HG03439 (cell line): ENCODE results near the gene TOMM40L.
A peak's percentile ranks its signal among the peaks of the same experiment; 100 is the strongest.

Experiments
- ATAC-seq: cut with Tn5 transposase; IDR thresholded peaks from one replicate; pipeline ENCODE4 v1.9.1; 2021; ENCODE audit warnings: mild to moderate bottlenecking, moderate library complexity; ENCODE audit not compliant: unreplicated experiment

TOMM40L gene

DNA sequence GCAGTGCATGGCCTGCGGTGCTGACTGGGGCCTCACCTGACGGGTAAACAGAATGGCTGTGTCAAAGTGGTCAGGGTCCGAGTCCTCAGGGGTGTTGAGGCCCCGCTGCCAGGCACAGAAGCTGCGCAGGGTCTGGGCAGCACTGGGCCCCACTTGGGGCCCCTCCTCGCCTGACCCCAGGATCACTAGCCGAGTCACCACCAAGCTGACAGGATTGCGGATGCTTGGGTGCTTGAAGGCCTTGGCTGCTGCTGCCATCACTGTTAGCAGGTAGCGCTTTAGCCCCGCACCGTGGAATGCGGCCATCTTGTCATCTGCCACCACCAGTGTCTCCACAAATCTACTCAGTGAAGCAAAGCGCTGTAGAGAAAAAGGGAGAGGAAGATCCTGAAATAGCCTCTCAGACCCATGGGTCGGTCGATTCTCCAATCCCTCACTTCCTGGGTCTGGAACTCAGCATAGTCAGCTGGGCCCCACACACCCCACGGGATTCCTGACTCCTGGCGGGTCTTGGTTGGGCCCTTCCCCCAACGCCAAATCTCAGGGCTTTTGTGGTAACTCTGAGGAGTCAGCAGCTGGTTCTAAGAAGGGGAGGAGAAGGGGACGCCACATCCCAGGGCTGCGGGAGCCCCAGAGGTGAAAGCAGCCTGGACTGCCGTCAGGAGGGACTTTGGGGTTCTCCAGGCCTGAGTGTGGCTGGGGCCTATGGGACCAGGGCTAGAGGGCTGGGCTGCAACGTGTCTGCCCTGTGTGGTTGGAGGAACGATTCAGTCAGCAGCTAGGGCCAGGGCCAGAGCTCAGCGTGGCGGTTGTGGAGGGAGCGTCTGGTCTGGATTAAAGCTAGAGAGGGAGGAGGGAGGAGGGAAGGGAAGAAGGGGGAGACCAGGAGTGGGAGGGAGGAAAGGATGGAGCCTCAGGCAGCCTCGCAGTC lies 29.1 kb upstream of the TOMM40L start:
- no peak for ATAC-seq

DNA sequence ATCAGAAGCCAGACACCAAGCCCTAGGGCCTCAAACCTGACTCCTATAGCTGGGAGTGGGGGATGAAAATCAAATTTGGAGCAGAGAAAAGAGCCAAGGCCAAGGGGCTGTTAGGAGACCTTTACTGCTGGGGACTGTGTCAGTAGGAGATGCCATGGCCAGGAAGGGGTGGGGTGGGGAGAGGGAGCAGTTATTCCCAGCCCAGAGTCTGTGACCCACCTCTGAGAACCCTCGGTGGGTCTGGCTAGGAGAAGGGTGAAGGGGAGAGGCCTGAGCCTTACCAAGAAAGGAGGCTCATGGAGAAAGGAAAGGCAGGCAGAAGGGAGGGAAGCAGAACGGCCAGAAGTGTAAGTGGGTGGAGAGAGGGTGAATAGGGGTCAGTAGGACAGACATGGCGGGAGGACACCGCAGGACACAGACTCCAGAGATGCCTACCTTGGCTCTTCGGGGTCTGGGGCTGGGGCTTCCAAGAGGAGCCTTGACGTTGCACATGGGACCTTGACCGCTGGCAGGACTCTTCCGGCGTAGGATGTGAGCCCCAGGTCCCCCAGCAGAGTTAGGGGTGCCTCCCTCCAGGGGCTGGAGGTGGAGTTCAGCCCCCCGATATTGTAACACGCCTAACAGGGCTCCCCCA lies 28.2 kb upstream of the TOMM40L start:
- no peak for ATAC-seq

DNA sequence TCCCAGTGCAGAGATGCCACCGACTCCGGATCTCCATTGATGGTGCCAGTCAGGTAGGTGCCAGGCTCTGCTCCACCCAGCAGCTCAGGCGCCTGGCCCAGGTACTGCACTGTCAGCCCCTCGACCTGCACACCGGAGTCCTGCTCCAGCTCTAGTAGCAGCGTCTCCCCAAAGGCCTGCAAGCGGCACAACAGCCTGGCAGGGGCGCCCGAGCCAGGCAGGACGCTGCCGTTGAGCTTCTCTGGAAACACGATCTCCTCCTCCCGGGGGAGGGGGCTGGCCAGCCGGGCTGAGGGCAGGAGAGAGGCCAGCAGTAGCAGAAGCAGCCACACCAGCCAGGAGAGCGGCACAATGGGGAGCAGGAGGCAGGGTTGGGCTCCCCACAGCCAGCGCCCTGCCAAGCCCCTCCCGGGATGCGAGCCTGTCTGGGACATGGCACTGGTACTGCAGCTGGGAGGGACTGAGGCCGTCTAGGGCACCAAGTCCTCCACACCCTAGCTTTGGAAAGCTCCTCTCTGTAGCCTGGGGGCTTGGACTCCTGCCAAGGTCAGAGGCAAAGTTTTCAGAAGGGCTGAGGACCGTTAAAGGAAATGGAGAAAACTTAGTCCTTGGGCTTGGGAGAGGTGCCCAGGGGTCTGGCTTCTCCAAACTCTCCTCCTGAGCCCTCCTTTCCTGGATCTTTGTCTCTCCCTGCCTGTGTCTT lies 27.5 kb upstream of the TOMM40L start:
- no peak for ATAC-seq

DNA sequence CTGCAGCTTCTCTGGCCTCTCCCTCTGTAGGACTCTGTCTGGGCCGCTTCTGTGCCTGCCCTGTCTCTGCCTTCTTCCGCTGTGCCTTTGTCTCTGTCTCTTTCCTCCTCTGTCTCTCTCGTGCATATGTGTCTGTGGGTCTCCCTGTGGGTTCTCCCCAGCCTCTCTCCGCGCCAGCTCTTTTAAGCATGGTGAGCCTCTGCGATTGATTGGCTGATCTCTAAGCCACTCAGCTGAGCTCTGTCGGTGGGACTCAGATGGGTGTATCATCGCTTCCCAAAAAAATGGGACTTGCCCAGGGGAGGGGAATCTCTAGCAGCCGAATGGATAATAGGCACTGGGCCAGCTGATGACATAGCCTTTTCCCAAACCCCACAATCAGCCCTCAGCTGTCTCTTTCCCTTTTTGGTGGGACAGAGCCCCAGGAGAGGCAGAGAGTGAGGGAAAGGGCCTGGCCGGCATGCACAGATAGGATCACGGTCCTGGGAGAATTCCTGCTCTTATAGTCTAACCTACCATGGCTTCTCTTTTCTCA lies 26.9 kb upstream of the TOMM40L start, which contains the start of gene ADAMTS4:
ADAMTS4 (minus strand) TSS at position 158 of the 535 bp plus-strand sequence. CDS start 427 bp downstream, outside the sequence.
- ATAC-seq: no peak

DNA sequence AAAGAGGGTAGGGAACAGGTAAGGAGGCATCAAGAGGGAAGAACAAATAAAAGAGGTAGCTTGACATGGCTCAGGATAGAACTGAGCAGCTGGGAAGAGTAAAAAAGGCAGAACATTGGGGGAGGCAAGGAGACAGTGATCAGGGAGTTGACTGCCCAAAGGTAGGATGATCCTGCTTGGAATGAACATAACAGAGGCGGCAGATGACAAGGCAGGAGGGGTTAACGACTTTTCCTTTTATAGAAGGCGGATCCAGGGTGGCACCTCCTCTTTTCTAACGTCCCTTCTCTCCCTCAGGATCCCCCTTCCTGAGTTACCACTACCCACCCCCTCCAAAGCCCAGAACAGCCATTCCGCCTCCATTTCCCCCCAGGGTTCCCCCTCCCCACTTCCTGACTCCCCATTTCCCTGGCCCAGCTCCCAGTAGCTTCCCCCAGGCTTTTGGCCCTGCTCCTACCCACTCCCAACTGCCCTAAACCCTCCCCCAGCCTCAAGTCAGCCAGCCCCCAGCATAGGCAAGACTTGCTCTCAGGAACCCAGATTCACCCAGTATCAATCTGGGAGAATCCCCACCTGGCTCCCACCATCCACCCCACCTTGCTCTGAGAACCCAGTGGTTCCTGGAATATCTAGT lies 26.2 kb upstream of the TOMM40L start:
- ATAC-seq: no peak

DNA sequence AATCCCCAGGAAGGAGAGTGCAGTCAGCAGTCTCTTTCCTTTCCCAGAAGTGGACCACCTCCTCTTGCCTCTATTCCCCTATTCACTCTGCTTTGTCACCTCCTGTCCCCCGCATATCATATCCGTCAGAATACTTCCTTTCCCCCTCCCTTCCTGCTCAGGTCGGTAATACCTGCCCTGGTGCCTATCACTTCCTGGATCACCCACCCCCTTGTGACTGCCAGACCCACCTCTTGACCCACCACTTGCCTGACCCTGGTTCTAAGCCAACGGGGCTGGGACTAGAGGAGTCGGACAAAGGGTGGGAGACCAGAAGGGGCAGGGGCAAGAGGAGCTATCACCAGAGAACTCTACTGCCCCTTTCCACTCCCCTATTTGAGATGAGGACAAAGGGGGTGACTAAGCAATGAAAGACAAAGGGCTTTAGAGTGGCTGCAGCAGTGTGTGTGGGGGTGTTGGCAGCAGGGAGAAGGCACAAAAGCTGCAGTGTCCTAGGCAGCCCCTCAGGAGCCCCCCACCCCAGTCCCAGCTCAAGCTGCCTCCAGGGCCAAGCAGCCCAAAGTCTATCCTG lies 25.4 kb upstream of the TOMM40L start:
- ATAC-seq: no peak

DNA sequence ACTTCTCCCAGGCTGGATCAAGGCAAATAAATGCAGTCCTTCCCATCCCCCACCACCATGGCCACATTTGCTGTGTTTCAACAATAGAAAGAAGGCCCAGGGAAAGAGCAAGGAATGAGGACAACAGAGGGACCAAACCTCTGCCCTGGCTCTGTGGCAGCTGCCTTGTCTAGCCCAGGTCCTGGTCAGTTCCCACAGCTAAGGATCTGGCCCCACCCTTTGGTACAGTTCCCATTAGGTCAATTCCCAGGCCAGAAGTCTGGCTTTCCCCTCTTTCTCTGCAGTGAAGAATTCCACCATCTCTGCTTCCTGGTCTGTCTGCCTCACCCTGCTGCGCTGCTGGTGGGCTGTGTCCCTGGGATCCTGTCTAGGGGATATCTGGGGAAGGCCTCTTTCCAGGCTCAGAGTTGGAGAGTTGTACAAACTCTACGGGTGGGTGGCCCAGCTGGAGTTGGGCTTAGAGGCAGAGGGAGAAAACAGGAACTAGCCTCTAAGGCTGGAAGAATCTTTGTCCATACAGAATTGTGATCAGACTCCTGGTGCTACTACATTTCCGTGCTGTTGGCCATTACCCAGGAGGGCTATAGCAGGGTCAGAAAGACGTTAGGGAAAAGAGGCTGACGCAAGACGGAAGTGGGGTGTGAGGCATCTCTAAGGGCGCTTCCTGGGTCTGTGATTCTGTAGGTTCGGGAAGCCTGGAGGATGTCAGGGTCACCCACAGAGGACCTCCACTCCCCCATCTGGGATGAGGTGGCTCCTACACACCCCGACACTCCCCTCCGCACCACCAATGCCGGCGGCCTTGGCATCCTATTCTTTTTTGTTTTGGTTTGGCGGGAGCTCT lies 24.6 kb upstream of the TOMM40L start:
- ATAC-seq: no peak

DNA sequence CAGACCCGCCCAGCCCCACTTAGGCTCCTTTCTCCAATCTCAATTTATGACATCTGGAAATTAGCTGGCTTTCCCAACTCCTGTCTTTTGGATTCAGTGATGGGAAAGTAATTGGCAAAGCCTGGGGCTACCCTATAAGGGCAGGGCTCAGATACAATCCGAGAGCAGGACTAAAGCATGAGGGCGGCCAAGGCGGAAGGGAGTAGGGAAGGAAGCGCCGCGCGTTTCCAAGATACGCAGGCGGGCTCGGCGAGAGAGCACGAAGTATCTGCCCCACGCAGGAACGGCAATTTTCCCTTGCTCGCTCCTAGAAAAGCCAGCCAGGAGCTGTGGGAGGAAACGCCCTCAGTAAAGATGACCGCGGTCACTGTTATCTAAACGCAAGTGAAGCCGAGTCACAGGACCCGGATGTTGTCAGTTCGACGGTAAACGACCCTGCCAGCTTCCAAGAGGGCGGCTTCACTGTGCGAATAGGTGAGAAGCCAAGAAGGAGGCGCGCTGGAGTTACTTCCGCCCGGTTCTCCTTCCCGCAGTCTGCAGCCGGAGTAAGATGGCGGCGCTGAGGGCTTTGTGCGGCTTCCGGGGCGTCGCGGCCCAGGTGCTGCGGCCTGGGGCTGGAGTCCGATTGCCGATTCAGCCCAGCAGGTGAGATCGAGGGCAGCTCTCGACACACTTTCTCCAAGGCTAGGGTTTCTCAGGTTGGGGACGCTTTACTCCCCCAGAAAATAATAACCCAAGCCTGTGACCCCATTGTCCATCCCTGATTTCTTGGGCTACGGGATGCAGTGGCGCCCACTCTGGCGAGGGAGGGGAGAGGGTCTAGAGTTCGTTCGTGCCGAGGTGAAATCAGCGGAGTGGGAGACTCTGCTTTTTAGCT lies 23.8 kb upstream of the TOMM40L start, which contains the start of gene NDUFS2:
NDUFS2 (plus strand) TSS at position 532 of the 877 bp plus-strand sequence; CDS start at position 551, 19 bp downstream.
- peak; percentile 92 for ATAC-seq

DNA sequence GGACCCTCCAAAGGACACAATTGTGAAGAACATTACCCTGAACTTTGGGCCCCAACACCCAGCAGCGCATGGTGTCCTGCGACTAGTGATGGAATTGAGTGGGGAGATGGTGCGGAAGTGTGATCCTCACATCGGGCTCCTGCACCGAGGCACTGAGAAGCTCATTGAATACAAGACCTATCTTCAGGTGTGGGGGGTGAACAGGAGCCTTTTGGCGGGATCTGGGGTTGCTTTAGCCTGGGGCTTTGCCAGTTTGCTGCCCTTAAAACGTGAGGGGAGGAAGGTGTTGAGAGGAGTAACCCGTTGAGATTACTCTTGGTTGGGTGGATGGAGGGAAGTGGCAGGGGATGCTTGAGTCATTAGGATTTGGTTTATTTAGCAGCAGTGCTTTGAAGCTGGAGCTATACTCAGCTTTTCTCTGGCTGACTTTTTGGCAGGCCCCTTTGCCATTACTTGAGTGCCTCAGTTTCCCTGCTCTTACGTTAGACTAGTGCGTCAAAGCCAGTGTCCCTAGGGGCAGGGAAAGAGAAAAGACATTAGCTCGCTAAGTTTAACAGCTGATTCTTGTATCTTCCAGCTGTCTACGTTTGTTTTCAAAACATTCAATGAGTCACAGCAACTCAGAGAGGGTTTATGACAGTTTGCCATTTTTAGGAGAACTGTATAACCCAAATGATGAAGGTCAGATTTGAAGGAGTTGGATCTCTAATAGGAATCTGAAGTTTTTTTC lies 19.3 kb upstream of the TOMM40L start:
- no peak for ATAC-seq

DNA sequence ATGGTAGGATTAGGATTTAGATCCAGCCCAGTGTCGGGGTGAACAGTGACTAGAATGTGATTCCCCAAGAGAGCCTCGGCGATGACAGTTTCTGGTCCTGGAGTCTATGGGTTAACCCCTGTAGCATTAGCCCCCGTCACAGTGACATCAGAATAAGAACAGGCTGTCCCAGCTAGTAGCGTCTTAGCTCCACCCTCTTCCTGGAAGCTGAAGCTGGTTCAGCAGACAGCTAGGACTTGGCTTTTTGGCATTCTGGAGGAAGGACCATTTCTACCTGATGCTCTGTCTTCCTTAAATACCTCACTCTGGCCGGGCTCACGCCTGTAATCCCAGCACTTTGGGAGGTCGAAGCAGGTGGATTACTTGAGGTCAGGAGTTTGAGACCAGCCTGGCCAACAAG lies 18.7 kb upstream of the TOMM40L start:
- no peak for ATAC-seq

DNA sequence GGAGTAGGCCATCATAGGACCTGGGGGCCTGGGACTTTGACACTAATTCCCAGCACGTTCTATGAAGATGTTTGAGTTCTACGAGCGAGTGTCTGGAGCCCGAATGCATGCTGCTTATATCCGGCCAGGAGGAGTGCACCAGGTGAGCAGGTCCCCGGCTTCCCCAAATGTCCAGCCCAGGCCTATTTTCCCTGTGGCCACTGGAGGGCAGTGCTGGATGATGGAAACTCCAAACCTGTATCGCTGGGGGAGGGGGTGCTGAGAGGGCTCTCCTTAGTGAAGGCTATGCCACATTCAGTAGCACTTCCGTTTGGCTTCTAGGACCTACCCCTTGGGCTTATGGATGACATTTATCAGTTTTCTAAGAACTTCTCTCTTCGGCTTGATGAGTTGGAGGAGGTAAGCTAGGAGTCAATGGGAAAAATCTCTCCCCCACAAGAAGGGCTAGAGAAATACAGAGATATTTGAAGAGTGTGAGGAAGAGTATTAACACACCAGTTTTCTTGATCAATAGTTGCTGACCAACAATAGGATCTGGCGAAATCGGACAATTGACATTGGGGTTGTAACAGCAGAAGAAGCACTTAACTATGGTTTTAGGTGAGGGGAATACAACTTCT lies 16.0 kb upstream of the TOMM40L start:
- ATAC-seq: peak; percentile 55

DNA sequence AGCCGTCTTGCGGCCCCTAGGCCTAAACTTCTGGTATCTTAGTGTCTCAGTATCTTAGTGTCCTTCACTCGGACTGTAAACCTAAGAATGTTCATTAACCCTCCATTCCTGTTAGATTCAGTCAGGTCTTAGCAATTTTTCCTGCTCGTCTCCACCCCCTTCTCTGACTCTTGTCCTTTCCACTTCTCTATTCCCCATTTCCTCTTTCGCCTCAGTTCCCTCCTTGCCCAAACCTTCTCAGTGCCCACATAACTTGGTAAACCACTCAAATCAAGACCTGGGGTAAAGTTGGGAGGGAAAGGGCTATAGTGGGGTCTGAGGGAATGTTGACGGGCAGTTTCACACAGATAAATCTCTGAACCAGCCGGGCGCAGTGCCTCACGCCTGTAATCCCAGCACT lies 11.5 kb upstream of the TOMM40L start:
- no peak for ATAC-seq

DNA sequence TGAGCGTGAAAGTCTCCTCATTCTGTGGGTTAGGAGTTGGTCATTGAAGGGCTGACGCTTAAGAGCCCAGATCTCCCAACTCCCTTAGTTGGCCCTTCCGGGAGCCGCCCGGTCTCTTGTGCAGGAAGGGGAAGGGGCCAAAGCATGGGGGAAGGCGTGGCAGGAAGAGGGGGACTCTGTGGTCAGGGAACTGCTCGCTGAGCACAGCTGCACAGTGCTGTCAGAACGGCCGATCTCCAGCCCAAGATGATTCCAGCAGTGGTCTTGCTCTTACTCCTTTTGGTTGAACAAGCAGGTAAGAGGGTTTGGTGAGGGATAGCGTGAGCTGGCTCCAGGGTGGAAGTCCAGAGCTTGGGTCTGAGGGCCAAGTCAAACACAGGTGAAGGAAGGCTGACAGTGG lies 10.8 kb upstream of the TOMM40L start, which contains the start of gene FCER1G:
FCER1G (plus strand) TSS at position 220 of the 400 bp plus-strand sequence; CDS start at position 247, 27 bp downstream.
- no peak for ATAC-seq

DNA sequence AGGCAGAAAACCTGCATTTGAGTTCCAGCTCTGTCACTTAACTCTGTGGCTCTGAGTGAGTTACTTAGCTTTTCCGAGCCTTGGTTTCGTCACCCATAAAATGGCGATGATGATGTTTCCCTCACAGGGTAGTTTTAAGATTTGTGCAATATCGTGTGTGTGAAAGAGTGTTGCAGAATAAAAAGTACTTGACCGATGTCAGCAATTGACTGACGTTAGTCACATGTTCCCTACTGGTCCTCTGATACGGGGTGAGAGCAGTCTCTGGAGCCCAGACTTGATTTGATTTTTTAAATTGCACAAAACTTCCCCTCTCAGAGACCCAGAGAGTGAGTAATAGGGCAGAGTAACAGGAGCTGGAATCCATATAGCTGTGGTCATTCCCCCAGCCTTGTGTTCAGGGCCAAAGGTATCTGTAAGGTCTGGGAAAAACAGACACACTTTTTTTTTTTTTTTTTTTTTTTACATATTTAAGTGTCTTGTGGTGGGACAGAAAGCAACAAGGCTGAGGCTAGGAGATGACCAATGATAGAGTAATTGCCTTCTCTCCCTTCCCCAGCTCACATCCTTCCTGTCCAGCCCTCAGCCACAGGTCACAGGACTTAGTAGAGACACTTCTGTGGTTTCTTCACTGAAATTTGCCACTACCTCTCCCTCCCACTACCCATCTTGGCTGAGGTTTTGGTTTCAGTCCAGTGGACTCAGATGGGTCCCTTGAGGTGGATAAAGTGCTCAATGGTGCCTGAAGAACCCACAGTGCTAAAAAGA lies 8.7 kb upstream of the TOMM40L start:
- peak; percentile 77 for ATAC-seq

DNA sequence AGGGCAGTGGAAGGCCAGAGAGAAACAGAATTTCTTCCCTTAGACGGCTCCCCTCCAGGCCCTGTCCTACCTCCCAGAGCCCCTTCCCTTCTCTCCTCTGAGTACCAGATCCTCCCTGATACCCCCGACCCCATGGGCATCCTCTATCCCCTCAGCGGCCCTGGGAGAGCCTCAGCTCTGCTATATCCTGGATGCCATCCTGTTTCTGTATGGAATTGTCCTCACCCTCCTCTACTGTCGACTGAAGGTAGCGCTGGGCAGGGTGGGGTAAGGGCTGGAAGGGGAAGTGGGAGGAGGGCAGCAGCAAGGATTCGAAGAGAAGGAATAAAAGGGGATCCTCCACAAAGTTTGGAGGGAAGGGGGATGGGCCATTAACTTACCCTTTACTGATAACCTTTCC lies 8.0 kb upstream of the TOMM40L start:
- peak; percentile 16 for ATAC-seq

DNA sequence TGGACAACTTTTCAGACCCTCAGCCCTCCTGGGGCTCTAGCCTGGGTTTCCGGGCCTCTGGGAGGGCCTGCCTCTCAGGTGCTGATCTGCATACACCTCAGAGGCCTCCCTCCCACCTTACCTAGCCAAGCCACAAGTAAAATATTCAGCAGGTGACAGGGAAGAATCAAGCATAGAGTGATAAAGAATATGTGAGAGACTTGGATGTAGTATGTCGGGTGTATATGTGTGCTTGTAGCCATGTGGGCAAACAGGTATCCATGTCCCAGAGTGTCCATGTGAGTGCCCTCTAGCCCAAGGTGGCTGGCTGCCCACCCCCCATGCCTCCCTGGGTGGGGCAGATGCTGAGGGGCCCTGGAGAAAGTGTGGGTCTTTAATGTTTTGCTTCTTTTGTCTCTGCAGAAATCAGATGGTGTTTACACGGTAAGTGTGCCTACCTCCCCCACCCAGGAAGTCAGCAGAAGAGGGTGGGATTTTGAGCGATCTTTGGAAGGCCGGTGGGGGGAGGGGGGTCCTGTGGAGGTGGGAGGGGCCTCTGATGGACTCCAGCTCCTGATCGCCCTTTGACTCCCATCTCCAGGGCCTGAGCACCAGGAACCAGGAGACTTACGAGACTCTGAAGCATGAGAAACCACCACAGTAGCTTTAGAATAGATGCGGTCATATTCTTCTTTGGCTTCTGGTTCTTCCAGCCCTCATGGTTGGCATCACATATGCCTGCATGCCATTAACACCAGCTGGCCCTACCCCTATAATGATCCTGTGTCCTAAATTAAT lies 7.4 kb upstream of the TOMM40L start:
- ATAC-seq: no peak
